ENCODE results near the gene IL37. TPM values are rescaled to one million over a fixed set of nuclear protein-coding genes. Genes with fewer than 3 reads are reported as not detected.

Gene IL37, protein sequence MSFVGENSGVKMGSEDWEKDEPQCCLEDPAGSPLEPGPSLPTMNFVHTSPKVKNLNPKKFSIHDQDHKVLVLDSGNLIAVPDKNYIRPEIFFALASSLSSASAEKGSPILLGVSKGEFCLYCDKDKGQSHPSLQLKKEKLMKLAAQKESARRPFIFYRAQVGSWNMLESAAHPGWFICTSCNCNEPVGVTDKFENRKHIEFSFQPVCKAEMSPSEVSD
- total RNA-seq (0.79 TPM in 1 of 2 replicates, not detected in the other), polyA plus RNA-seq (not detected in 2 replicates), polyA minus RNA-seq (not detected in 2 replicates)
- total RNA-seq (2013) = not detected

DNA sequence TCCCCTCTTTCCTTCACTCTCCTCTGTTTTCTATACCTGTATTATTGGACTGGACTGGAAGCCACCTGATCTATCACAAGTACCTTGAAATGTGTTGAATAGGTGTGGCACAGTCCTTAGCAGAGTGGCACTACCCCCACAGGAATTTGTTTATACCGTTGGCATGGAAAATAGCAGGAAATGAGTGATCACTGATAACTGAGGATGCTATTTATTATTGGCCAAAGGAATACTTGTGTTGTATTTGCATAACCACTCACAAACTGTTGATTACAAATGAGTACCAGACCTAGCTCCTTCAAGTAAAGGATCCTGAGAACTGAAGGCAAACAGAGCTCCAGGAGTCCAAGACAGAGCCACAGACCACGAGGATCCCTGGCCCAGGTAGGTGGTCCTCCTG lies at the start of gene IL37:
Gene IL37, plus strand, starts transcription at position 301 of the 400 bp plus-strand sequence. CDS start 1,848 bp downstream, outside the sequence.
- TF ChIP-seq, protein P1, sequence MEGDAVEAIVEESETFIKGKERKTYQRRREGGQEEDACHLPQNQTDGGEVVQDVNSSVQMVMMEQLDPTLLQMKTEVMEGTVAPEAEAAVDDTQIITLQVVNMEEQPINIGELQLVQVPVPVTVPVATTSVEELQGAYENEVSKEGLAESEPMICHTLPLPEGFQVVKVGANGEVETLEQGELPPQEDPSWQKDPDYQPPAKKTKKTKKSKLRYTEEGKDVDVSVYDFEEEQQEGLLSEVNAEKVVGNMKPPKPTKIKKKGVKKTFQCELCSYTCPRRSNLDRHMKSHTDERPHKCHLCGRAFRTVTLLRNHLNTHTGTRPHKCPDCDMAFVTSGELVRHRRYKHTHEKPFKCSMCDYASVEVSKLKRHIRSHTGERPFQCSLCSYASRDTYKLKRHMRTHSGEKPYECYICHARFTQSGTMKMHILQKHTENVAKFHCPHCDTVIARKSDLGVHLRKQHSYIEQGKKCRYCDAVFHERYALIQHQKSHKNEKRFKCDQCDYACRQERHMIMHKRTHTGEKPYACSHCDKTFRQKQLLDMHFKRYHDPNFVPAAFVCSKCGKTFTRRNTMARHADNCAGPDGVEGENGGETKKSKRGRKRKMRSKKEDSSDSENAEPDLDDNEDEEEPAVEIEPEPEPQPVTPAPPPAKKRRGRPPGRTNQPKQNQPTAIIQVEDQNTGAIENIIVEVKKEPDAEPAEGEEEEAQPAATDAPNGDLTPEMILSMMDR (IDR thresholded peaks at IDR 0.05) = no peak
- no peak for TF ChIP-seq EZH2 (IDR thresholded peaks at IDR 0.05; ENCODE audit: borderline replicate concordance, insufficient read depth, low read depth, low read length, poor library complexity, severe bottlenecking)

DNA sequence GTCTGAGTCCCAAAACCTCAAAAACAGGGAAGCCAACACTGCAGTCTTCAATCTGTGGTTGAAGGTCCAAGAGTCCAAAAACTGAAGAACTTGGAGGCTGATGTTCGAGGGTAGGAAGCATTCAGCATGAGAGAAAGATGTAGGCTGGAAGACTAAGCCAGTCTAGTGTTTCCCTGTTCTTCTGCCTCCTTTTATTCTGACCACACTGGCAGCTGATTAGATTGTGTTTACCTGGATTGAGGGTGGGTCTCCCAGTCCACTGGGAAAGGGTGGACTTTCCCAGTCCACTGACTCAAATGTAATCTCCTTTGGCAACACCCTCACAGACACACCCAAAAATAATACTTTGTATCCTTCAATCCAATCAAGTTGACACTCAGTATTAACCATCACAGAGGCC lies 46.9 kb upstream of the IL37 start:
- DNase-seq = no peak
- ATAC-seq (ENCODE audit: low read depth) = no peak
- Histone ChIP-seq H2AFZ (ENCODE audit: insufficient read depth, low read depth, low read length, poor library complexity, severe bottlenecking) (no peak overlapping the region), H4K20me1 (ENCODE audit: control insufficient read depth, insufficient read depth, low read length, poor library complexity, severe bottlenecking) (no peaks in the 10 kb centered on the region), H3K27ac (ENCODE audit: low read length in 2 of 2) (no peak overlapping the region), H3K4me3 (ENCODE audit: control extremely low read depth in 1 of 5, extremely low read depth in 1 of 5, insufficient read depth in 1 of 5, low read depth in 2 of 5, low read length in 4 of 5) (no peak overlapping the region), H3K4me2 (replicated peaks; ENCODE audit: low read depth, low read length, poor library complexity, severe bottlenecking) (no peak overlapping the region), H3K4me1 (ENCODE audit: control insufficient read depth in 2 of 2, insufficient read depth in 2 of 2, low read length in 2 of 2) (no peaks in the 10 kb centered on the region), H3K27me3 (replicated peaks in 1 of 4; ENCODE audit: control extremely low read depth in 1 of 4, control insufficient read depth in 3 of 4, insufficient read depth in 4 of 4, low read length in 3 of 4) (no peaks in the 10 kb centered on the region), H3K9ac (ENCODE audit: low read length) (no peak overlapping the region), H3K9me3 (ENCODE audit: control extremely low read depth in 1 of 3, control insufficient read depth in 2 of 3, insufficient read depth in 1 of 3, low read length in 2 of 3) (peaks cover 0 to 2% (median 0%) of the 10 kb centered on the region in 3 donors), H3K36me3 (replicated peaks in 1 of 2; ENCODE audit: control extremely low read depth in 1 of 2, control insufficient read depth in 1 of 2, extremely low read depth in 1 of 2, insufficient read depth in 2 of 2, low read length in 1 of 2) (no peaks in the 10 kb centered on the region), H3K79me2 (ENCODE audit: control insufficient read depth, insufficient read depth, low read length) (no peaks in the 10 kb centered on the region)
- CTCF ChIA-PET = no interaction called here
- Mint-ChIP-seq H3K27ac (no peak overlapping the region), H3K9me3 (ENCODE audit: insufficient read depth) (peaks cover 2% of the 10 kb centered on the region), H3K27me3 (peaks cover 15% of the 10 kb centered on the region), H3K4me3 (no peak overlapping the region), H3K4me1 (no peaks in the 10 kb centered on the region)
- intact Hi-C loops (cut with micrococcal nuclease) = no loop called here
- no CpG with 5 or more reads among the region's 1 CpG for WGBS (ENCODE audit: insufficient coverage)
- POLR2A ChIA-PET = interaction anchor here (0.6 kb wide), 1 partner anchor 38 kb away, joined by 4 read pairs; no protein-coding TSS in a partner anchor
- TF ChIP-seq, protein P1 (IDR thresholded peaks at IDR 0.05) = no peak
- no peak for TF ChIP-seq EZH2 (IDR thresholded peaks at IDR 0.05; ENCODE audit: borderline replicate concordance, insufficient read depth, low read depth, low read length, poor library complexity, severe bottlenecking)

More for the DNA sequence above, at the start of gene IL37:
- Histone ChIP-seq H3K4me1 (ENCODE audit: control insufficient read depth in 2 of 2, insufficient read depth in 2 of 2, low read length in 2 of 2) (no peaks in the 10 kb centered on the region), H3K27ac (ENCODE audit: low read length in 2 of 2) (no peak within 1 kb of the TSS), H3K9ac (ENCODE audit: low read length) (no peak within 1 kb of the TSS), H3K79me2 (ENCODE audit: control insufficient read depth, insufficient read depth, low read length) (no peaks in the 10 kb centered on the region), H3K27me3 (replicated peaks in 1 of 4; ENCODE audit: control extremely low read depth in 1 of 4, control insufficient read depth in 3 of 4, insufficient read depth in 4 of 4, low read length in 3 of 4) (no peaks in the 10 kb centered on the region), H3K4me2 (replicated peaks; ENCODE audit: low read depth, low read length, poor library complexity, severe bottlenecking) (no peak within 1 kb of the TSS), H3K36me3 (replicated peaks in 1 of 2; ENCODE audit: control extremely low read depth in 1 of 2, control insufficient read depth in 1 of 2, extremely low read depth in 1 of 2, insufficient read depth in 2 of 2, low read length in 1 of 2) (no peaks in the 10 kb centered on the region), H4K20me1 (ENCODE audit: control insufficient read depth, insufficient read depth, low read length, poor library complexity, severe bottlenecking) (no peaks in the 10 kb centered on the region), H2AFZ (ENCODE audit: insufficient read depth, low read depth, low read length, poor library complexity, severe bottlenecking) (no peak within 1 kb of the TSS), H3K4me3 (ENCODE audit: control extremely low read depth in 1 of 5, extremely low read depth in 1 of 5, insufficient read depth in 1 of 5, low read depth in 2 of 5, low read length in 4 of 5) (no peak within 1 kb of the TSS), H3K9me3 (ENCODE audit: control extremely low read depth in 1 of 3, control insufficient read depth in 2 of 3, insufficient read depth in 1 of 3, low read length in 2 of 3) (peaks cover 0 to 4% (median 0%) of the 10 kb centered on the region in 3 donors)
- Mint-ChIP-seq H3K27ac (no peak within 1 kb of the TSS), H3K9me3 (ENCODE audit: insufficient read depth) (peaks cover 3% of the 10 kb centered on the region), H3K4me3 (no peak within 1 kb of the TSS), H3K27me3 (no peaks in the 10 kb centered on the region), H3K4me1 (no peaks in the 10 kb centered on the region)
- POLR2A ChIA-PET = no interaction called here
- intact Hi-C loops (cut with micrococcal nuclease) = no loop called here
- CTCF ChIA-PET = no interaction called here
- no peak for ATAC-seq (ENCODE audit: low read depth)
- no peak for DNase-seq
- 60% methylated on average over 1 of the region's 2 CpGs for WGBS (ENCODE audit: insufficient coverage)
